Measurements from ENCODE around the gene PGBD2. TPM values are rescaled to one million over a fixed set of nuclear protein-coding genes. Genes with fewer than 3 reads are reported as not detected.

PGBD2 gene
- polyA plus RNA-seq, 2 of the 4 experiments (the other 2 are of a cell fraction) = 5.6 to 7.1 TPM

- TF ChIP-seq HOXB5 (CRISPR knock-in tag; IDR thresholded peaks at IDR 0.05) (no peak), ZNF302 (CRISPR knock-in tag; IDR thresholded peaks at IDR 0.05) (no peak), RFX5 (IDR thresholded peaks at IDR 0.05) (no peak; the same call in 1 of the 2 replicates), CBX2 (IDR thresholded peaks at IDR 0.05; ENCODE audit: borderline replicate concordance, low read depth) (no peak), USF2 (IDR thresholded peaks at IDR 0.05) (0 out of 2 replicates have a peak, but pooled peaks have one; percentile 2), GATA3 (IDR thresholded peaks at IDR 0.05; ENCODE audit: borderline replicate concordance) (no peak), PBX3 (IDR thresholded peaks at IDR 0.05) (no peak), RAD21 (conservative IDR thresholded peaks at IDR 0.05 in 1 of 2, IDR thresholded peaks at IDR 0.05 in 1 of 2) (no peak), HMGXB4 (CRISPR knock-in tag; IDR thresholded peaks at IDR 0.05; ENCODE audit: borderline replicate concordance) (peak; percentile 65; the same call in 1 of the 2 replicates), ATOH8 (CRISPR knock-in tag; IDR thresholded peaks at IDR 0.05; ENCODE audit: low read depth) (no peak), POLR2A (IDR thresholded peaks at IDR 0.05; ENCODE audit: low read length) (peak; percentile 30; the same call in 1 of the 2 replicates), ESRRA (IDR thresholded peaks at IDR 0.05; ENCODE audit: borderline replicate concordance, low read length) (no peak), JUNB (IDR thresholded peaks at IDR 0.05) (no peak), CBX8 (IDR thresholded peaks at IDR 0.05) (no peak), EHF (CRISPR knock-in tag; IDR thresholded peaks at IDR 0.05) (no peak), BCL3 (IDR thresholded peaks at IDR 0.05) (no peak), JUN (IDR thresholded peaks at IDR 0.05) (no peak), MAX (IDR thresholded peaks at IDR 0.05) (peak; percentile 58), E2F6 (IDR thresholded peaks at IDR 0.05; ENCODE audit: borderline replicate concordance, low read depth) (peak; percentile 17; the same call in 1 of the 2 replicates), NFE2L2 (conservative IDR thresholded peaks at IDR 0.05; ENCODE audit: low read length) (no peak)
Measured at GRCh38 chr1:248872752-248873408, 33.2 kb upstream of the PGBD2 start (continued).

- CTCF ChIA-PET = interaction anchor here (0.6 to 3.9 kb wide), 11 partner anchors 9 to 62 kb away, joined by 3 to 27 read pairs (median 4); partner anchors contain the start of genes PGBD2, ZNF672 and ZNF692
- Histone ChIP-seq H3K27ac (peak overlapping the region; percentile 80 to 85), H3K4me2 (peak overlapping the region; percentile 69), H3K4me3 (peak overlapping the region; percentile 54), H3K9me3 (no peaks in the 10 kb centered on the region), H3K4me1 (peaks cover 6% of the 10 kb centered on the region; the same call in 2 of the 3 replicates)
- POLR2A ChIA-PET = interaction anchor here (1.0 to 3.5 kb wide), 11 partner anchors 8 to 48 kb away, joined by 3 to 36 read pairs (median 11); partner anchors contain the start of genes PGBD2, SH3BP5L, ZNF672 and ZNF692
- FAIRE-seq (peak; percentile 28), ATAC-seq (peak; percentile 89 to 93), DNase-seq (ENCODE audit: low read depth in 1 of 2, low spot score in 1 of 2) (peak; percentile 79 to 98)
- WGBS (ENCODE audit: missing lambda C conversion rate) = 1% methylated on average over 30 of the region's 41 CpGs
- TF ChIP-seq TP53 (CRISPR knock-in tag; IDR thresholded peaks at IDR 0.05) = peak; percentile 16; the same call in 1 of the 2 replicates
- TF ChIP-seq CHD2 (IDR thresholded peaks at IDR 0.05; ENCODE audit: low read length, partially characterized antibody) = peak; percentile 51
- no peak for TF ChIP-seq KDM5A (IDR thresholded peaks at IDR 0.05)
- TF ChIP-seq KDM1A (IDR thresholded peaks at IDR 0.05; ENCODE audit: low read depth) = no peak
- TF ChIP-seq FOSL2 (IDR thresholded peaks at IDR 0.05) = 0 out of 2 replicates have a peak, but pooled peaks have one; percentile 6
- TF ChIP-seq FOSL2 (CRISPR knock-in tag; IDR thresholded peaks at IDR 0.05) = no peak; the same call in 1 of the 2 replicates
- TF ChIP-seq HOXB13 (CRISPR knock-in tag; IDR thresholded peaks at IDR 0.05; ENCODE audit: low read depth) = no peak
- no peak for TF ChIP-seq POLR2AphosphoS2 (conservative IDR thresholded peaks at IDR 0.05; ENCODE audit: low read length)
- TF ChIP-seq PBX3 (IDR thresholded peaks at IDR 0.05) = no peak
- 0 out of 2 replicates have a peak, but pooled peaks have one; percentile 32 for TF ChIP-seq E2F6 (IDR thresholded peaks at IDR 0.05; ENCODE audit: borderline replicate concordance, low read depth)
Measured at GRCh38 chr1:248873409-248873992, 32.5 kb upstream of the PGBD2 start.

Data from A549 (cell line).